SK-N-SH (cell line): ENCODE measurements around the gene TMEM255B. TPM values are rescaled to one million over a fixed set of nuclear protein-coding genes. Genes with fewer than 3 reads are reported as not detected.

Experiments
- CTCF ChIA-PET: fragments of 300-600, 350-600 bp; formaldehyde crosslinking; extraction: SDS; loops from one replicate; lab custom pipeline; 2021; lab: Yijun Ruan, JAX
- POLR2A ChIA-PET: fragments of 350-600 bp; sonication (Branson Sonifier 250); formaldehyde crosslinking; extraction: SDS; loops from one replicate; lab custom pipeline; 2020; ENCODE audit warnings: antibody characterized with exemption, inconsistent platforms; lab: Yijun Ruan, JAX
- DNase-seq: peaks from one replicate; pipeline ENCODE4 v3.0.0; 2012
- H2AFZ ChIP-seq: fragments of 200-600 bp; sonication (generic); 2 replicates; pipeline ENCODE4 v1.8.1; 2016; ENCODE audit warnings: antibody characterized with exemption, mild to moderate bottlenecking, low read depth
- H3F3A ChIP-seq: fragments of 200-600 bp; sonication (generic); replicated peaks from 2 replicates; pipeline ENCODE3; 2016; ENCODE audit warnings: antibody characterized with exemption, mild to moderate bottlenecking; ENCODE audit not compliant: insufficient read depth
- H3K27ac ChIP-seq, 2 experiments: fragments of 200-500 bp in 1 of 2; fragments of 200-600 bp in 1 of 2; sonication (Bioruptor generic) in 1 of 2; sonication (generic), shearing (Covaris generic) in 1 of 2; 2 replicates each; pipeline versions ENCODE4 v1.5.1 to v1.6.1; 2014 to 2016; ENCODE audit warnings: low read depth in 2 of 2, inconsistent platforms in 1 of 2, low read length in 1 of 2, mild to moderate bottlenecking in 1 of 2, mixed read lengths in 1 of 2
- H3K27me3 ChIP-seq: fragments of 200-600 bp; sonication (generic), shearing (Covaris generic); 2 replicates; pipeline ENCODE4 v1.6.1; 2016; ENCODE audit warnings: mixed run types; ENCODE audit not compliant: insufficient read depth
- H3K36me3 ChIP-seq, 2 experiments: fragments of 200-500 bp in 1 of 2; fragments of 200-600 bp in 1 of 2; sonication (Bioruptor generic) in 1 of 2; sonication (generic) in 1 of 2; replicated peaks in 1 of 2; 2 replicates each; pipeline versions ENCODE3 to v1.5.1; 2014 to 2016; ENCODE audit warnings: low read length in 1 of 2, mild to moderate bottlenecking in 1 of 2; ENCODE audit not compliant: insufficient read depth in 2 of 2, control insufficient read depth in 1 of 2
- H3K4me1 ChIP-seq, 2 experiments: fragments of 200-500 bp in 1 of 2; fragments of 200-600 bp in 1 of 2; sonication (Bioruptor generic) in 1 of 2; sonication (generic), shearing (Covaris generic) in 1 of 2; 2 replicates each; pipeline versions ENCODE4 v1.5.1 to v1.6.1; 2014 to 2016; ENCODE audit warnings: low read depth in 1 of 2, low read length in 1 of 2, mixed run types in 1 of 2; ENCODE audit not compliant: insufficient read depth in 2 of 2, control insufficient read depth in 1 of 2
- H3K4me2 ChIP-seq: fragments of 200-600 bp; sonication (generic), shearing (Covaris generic); 2 replicates; pipeline ENCODE4 v1.6.1; 2017; ENCODE audit warnings: mixed run types
- H3K4me3 ChIP-seq, 2 experiments: fragments of 200-500 bp in 1 of 2; fragments of 200-600 bp in 1 of 2; sonication (Bioruptor generic) in 1 of 2; sonication (generic), shearing (Covaris generic) in 1 of 2; 2 replicates each; pipeline versions ENCODE4 v1.5.1 to v1.8.1; 2014 to 2016; ENCODE audit warnings: low read depth in 2 of 2, inconsistent platforms in 1 of 2, low read length in 1 of 2, mild to moderate bottlenecking in 1 of 2, mixed read lengths in 1 of 2, moderate library complexity in 1 of 2
- H3K79me2 ChIP-seq: fragments of 200-600 bp; sonication (generic); 2 replicates; pipeline ENCODE4 v1.8.1; 2017; ENCODE audit warnings: mild to moderate bottlenecking; ENCODE audit not compliant: insufficient read depth
- H3K9ac ChIP-seq: fragments of 200-600 bp; sonication (generic); 2 replicates; pipeline ENCODE4 v1.6.1; 2017; ENCODE audit warnings: mixed run types
- H3K9me2 ChIP-seq: fragments of 200-600 bp; sonication (generic); 2 replicates; pipeline ENCODE4 v1.6.1; 2017; ENCODE audit warnings: mixed run types
- H3K9me3 ChIP-seq: fragments of 200-600 bp; sonication (generic); 2 replicates; pipeline ENCODE4 v1.6.1; 2017; ENCODE audit warnings: mixed run types, mild to moderate bottlenecking, moderate library complexity
- H4K20me1 ChIP-seq: fragments of 200-600 bp; sonication (generic); 2 replicates; pipeline ENCODE4 v1.6.1; 2017; ENCODE audit warnings: mild to moderate bottlenecking, mixed run types; ENCODE audit not compliant: insufficient read depth
- CHD2 ChIP-seq: fragments of 150-350 bp; IDR thresholded peaks from 2 replicates; pipeline ENCODE4 v1.6.1; 2018; ENCODE audit warnings: low read length; ENCODE audit not compliant: partially characterized antibody
- CTCF ChIP-seq: fragments of 200-600 bp; sonication (generic); IDR thresholded peaks from 2 replicates; pipeline ENCODE4 v1.6.1; 2017; ENCODE audit warnings: antibody characterized with exemption, mild to moderate bottlenecking, moderate library complexity
- ELF1 ChIP-seq: IDR thresholded peaks from 2 replicates; pipeline ENCODE4 v1.4.0; 2012
- FOXJ3 ChIP-seq: sonication (generic); formaldehyde crosslinking; IDR thresholded peaks from 2 replicates; pipeline ENCODE4 v1.5.1; 2020; ENCODE audit warnings: mild to moderate bottlenecking, missing genetic modification reagents
- GATA2 ChIP-seq: sonication (generic); formaldehyde crosslinking; IDR thresholded peaks from 2 replicates; pipeline ENCODE4 v1.5.0; 2020; ENCODE audit warnings: mild to moderate bottlenecking, missing genetic modification reagents
- MEF2A ChIP-seq: IDR thresholded peaks from 2 replicates; pipeline ENCODE4 v1.4.0; 2012; ENCODE audit warnings: low read depth, borderline replicate concordance
- NFIC ChIP-seq: IDR thresholded peaks from 2 replicates; pipeline ENCODE4 v1.4.0; 2012; ENCODE audit warnings: borderline replicate concordance
- POLR2AphosphoS5 ChIP-seq: IDR thresholded peaks from 2 replicates; pipeline ENCODE4 v1.6.1; 2012; ENCODE audit warnings: low read depth, low read length
- RCOR1 ChIP-seq: fragments of 150-350 bp; IDR thresholded peaks from 2 replicates; pipeline ENCODE4 v1.6.1; 2017; ENCODE audit warnings: antibody characterized with exemption, low read length
- REST ChIP-seq: IDR thresholded peaks from 2 replicates; pipeline ENCODE4 v1.6.1; 2012; ENCODE audit warnings: mild to moderate bottlenecking, low read depth, low read length, moderate library complexity
- RFX5 ChIP-seq: IDR thresholded peaks from 2 replicates; pipeline ENCODE4 v1.6.1; 2012; ENCODE audit warnings: mild to moderate bottlenecking, improper control_type of control experiment, low read length
- RXRA ChIP-seq: IDR thresholded peaks from 2 replicates; pipeline ENCODE4 v1.4.0; 2012; ENCODE audit warnings: low read depth, mild to moderate bottlenecking, borderline replicate concordance
- SIN3A ChIP-seq: IDR thresholded peaks from 2 replicates; pipeline ENCODE4 v1.6.1; 2012; ENCODE audit warnings: low read depth, mild to moderate bottlenecking, low read length, moderate library complexity, borderline replicate concordance
- TAF1 ChIP-seq: IDR thresholded peaks from 2 replicates; pipeline ENCODE4 v1.6.1; 2012; ENCODE audit warnings: low read depth, mild to moderate bottlenecking, low read length, moderate library complexity, borderline replicate concordance
- TCF12 ChIP-seq: IDR thresholded peaks from 2 replicates; pipeline ENCODE4 v1.4.0; 2012
- USF1 ChIP-seq: IDR thresholded peaks from 2 replicates; pipeline ENCODE4 v1.4.0; 2012; ENCODE audit warnings: low read depth, borderline replicate concordance
- ZBTB33 ChIP-seq: IDR thresholded peaks from 2 replicates; pipeline ENCODE4 v1.4.0; 2012; ENCODE audit warnings: low read depth, borderline replicate concordance
- WGBS: methylation state at CpG from one replicate; pipeline ENCODE4 v1.1.6; 2017; ENCODE audit warnings: low lambda C conversion rate; 5-methylcytosine and 5-hydroxymethylcytosine counted together
- polyA plus RNA-seq, 3 experiments: library from polyadenylated mRNA; depleted of rRNA; stranded (reverse); fragments of >200 nt; gene quantifications; 2 replicates each; pipeline ENCODE4 v1.2.3, GENCODE V29; 2012

The TMEM255B gene
- polyA plus RNA-seq, 1 of the 3 experiments (the other 2 are of a cell fraction) = 14.8 TPM

GRCh38 chr13:113740286-113740556 lies 18.8 kb upstream of the TMEM255B start:
- Histone ChIP-seq H3K79me2 (no peaks in the 10 kb centered on the region), H3K4me3 (no peak overlapping the region), H3F3A (no peaks in the 10 kb centered on the region), H3K9me2 (no peaks in the 10 kb centered on the region), H3K4me1 (peaks cover 0 to 13% of the 10 kb centered on the region in 2 experiments; a peak in 1 of 4 replicates), H3K36me3 (no peaks in the 10 kb centered on the region), H3K27me3 (no peaks in the 10 kb centered on the region), H3K9ac (no peak overlapping the region), H4K20me1 (no peaks in the 10 kb centered on the region), H3K9me3 (no peaks in the 10 kb centered on the region), H3K4me2 (no peak overlapping the region), H3K27ac (no peak overlapping the region), H2AFZ (no peak overlapping the region)
- 71% methylated on average over 8 of the region's 9 CpGs for WGBS
- no peak for DNase-seq
- ChIA-PET POLR2A (no interaction called here), CTCF (interaction anchor here (1.2 kb wide), 1 partner anchor 486 kb away, joined by 3 read pairs; no protein-coding TSS in a partner anchor)
- TF ChIP-seq NFIC (no peak), RCOR1 (no peak), FOXJ3 (CRISPR knock-in tag) (no peak), RXRA (no peak), ZBTB33 (no peak), POLR2AphosphoS5 (no peak), CTCF (no peak), CHD2 (no peak), ELF1 (no peak)

GRCh38 chr13:113740661-113741060 lies 18.4 kb upstream of the TMEM255B start:
- peaks cover 0 to 13% of the 10 kb centered on the region in 2 experiments; a peak in 1 of 4 replicates for H3K4me1 ChIP-seq
- WGBS = 76% methylated on average over 14 of the region's 16 CpGs

More at GRCh38 chr13:113740661-113741060, 18.4 kb upstream of the TMEM255B start:
- no peaks in the 10 kb centered on the region for H3K9me2 ChIP-seq
- no peak for DNase-seq
- H3K4me3 ChIP-seq = no peak overlapping the region
- no peaks in the 10 kb centered on the region for H3K27me3 ChIP-seq
- H3K27ac ChIP-seq = no peak overlapping the region
- CTCF ChIA-PET = interaction anchor here (1.2 to 1.9 kb wide), 2 partner anchors 16 to 485 kb away, joined by 3 to 9 read pairs; no protein-coding TSS in a partner anchor
- H2AFZ ChIP-seq = no peak overlapping the region
- no peaks in the 10 kb centered on the region for H4K20me1 ChIP-seq
- H3F3A ChIP-seq = no peaks in the 10 kb centered on the region
- POLR2A ChIA-PET = no interaction called here
- TF ChIP-seq TAF1 (no peak), USF1 (no peak), TCF12 (no peak), MEF2A (no peak), SIN3A (no peak), POLR2AphosphoS5 (no peak), RFX5 (no peak), REST (no peak), GATA2 (CRISPR knock-in tag) (no peak)
- H3K9ac ChIP-seq = no peak overlapping the region
- no peaks in the 10 kb centered on the region for H3K36me3 ChIP-seq
- no peaks in the 10 kb centered on the region for H3K79me2 ChIP-seq
- no peak overlapping the region for H3K4me2 ChIP-seq
- H3K9me3 ChIP-seq = no peaks in the 10 kb centered on the region
